ENCODE results near the gene NRG2.

- TF ChIP-seq CTCF (IDR thresholded peaks at IDR 0.05) (peak; percentile 35 to 69 (median 58)), POLR2A (IDR thresholded peaks at IDR 0.05) (peak in 1 of 2 donors; percentile 41)
These were observed at the start of gene NRG2 for GRCh38 chr5:140042643-140043507.
